ENCODE measurements around the gene NID1. TPM values are rescaled to one million over a fixed set of nuclear protein-coding genes. Genes with fewer than 3 reads are reported as not detected.
A peak's percentile ranks its signal among the peaks of the same experiment; 100 is the strongest.

NID1 gene
- total and polyA plus RNA-seq, 11 donors = 19.4 to 157 (median 61.7) TPM

DNA sequence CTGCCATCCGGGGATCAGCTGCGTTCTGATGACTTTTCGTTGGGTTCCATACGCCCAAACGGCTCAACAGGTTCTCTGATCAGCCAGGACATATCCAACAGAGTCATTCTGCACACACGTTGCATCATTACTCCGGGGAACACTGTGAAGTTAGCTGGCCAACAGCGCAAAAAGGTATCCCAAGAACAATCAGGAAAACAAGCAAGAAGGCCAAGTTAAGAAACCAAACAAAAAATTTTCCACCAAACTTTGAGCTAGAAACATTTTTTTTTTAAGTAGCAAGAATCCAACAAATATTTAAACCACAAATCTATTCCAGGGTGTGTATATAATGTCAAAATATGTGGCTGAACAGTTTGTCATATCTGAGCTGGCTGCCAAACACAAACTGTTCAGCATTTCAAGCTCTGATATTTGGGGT lies 29.2 kb downstream of the NID1 start:
- Histone ChIP-seq H3K36me3 (peaks cover 0 to 80% (median 49%) of the 10 kb centered on the region in 9 donors), H3K27me3 (no peaks in the 10 kb centered on the region), H3K27ac (peak overlapping the region in 6 of 12 donors; percentile 10 to 62 (median 41)), H3K4me3 (no peak overlapping the region), H3K9me3 (no peaks in the 10 kb centered on the region), H3K4me1 (peaks cover 0 to 24% (median 11%) of the 10 kb centered on the region in 12 donors)
- peak in 2 of 4 donors; percentile 49 to 56 for ATAC-seq
- intact Hi-C loops (cut with DNase I) = no loop called here
- 73 to 84% (median 82%) methylated on average over 8 of the region's 8 CpGs for WGBS, 4 donors
- TF ChIP-seq, protein P1, sequence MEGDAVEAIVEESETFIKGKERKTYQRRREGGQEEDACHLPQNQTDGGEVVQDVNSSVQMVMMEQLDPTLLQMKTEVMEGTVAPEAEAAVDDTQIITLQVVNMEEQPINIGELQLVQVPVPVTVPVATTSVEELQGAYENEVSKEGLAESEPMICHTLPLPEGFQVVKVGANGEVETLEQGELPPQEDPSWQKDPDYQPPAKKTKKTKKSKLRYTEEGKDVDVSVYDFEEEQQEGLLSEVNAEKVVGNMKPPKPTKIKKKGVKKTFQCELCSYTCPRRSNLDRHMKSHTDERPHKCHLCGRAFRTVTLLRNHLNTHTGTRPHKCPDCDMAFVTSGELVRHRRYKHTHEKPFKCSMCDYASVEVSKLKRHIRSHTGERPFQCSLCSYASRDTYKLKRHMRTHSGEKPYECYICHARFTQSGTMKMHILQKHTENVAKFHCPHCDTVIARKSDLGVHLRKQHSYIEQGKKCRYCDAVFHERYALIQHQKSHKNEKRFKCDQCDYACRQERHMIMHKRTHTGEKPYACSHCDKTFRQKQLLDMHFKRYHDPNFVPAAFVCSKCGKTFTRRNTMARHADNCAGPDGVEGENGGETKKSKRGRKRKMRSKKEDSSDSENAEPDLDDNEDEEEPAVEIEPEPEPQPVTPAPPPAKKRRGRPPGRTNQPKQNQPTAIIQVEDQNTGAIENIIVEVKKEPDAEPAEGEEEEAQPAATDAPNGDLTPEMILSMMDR (IDR thresholded peaks at IDR 0.05) = no peak
- TF ChIP-seq POLR2A (IDR thresholded peaks at IDR 0.05) = no peak
- no peak for DNase-seq

DNA sequence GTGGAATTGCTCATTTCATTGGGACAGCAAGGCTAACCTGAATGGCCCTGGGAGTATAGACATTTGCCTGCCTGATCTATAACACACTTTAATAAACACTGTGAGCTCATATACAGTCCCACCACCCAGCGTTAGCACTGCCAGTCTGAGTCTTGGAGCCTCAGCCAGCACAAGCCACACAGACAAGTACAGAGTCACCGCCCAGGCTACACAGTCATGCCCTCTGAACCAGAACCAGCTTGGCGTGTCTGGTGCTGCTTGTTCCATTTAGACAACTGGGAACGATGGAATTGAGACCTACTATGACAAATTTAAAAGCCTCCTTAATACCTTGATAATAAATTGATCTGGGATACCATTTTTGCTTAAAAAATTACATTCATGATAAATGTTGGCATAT lies 31.6 kb downstream of the NID1 start:
- H3K27me3 ChIP-seq = no peaks in the 10 kb centered on the region
- ATAC-seq (no peak), DNase-seq (no peak)
- no peak overlapping the region for H3K4me3 ChIP-seq
- TF ChIP-seq, protein P1 (IDR thresholded peaks at IDR 0.05) = no peak
- TF ChIP-seq POLR2A (IDR thresholded peaks at IDR 0.05) = no peak
- intact Hi-C loops (cut with DNase I) = no loop called here
- peaks cover 0 to 6% (median 0%) of the 10 kb centered on the region in 12 donors for H3K4me1 ChIP-seq
- no peak overlapping the region for H3K27ac ChIP-seq
- peaks cover 0 to 95% (median 73%) of the 10 kb centered on the region in 9 donors for H3K36me3 ChIP-seq
- 87 to 97% (median 95%) methylated on average over 4 of the region's 4 CpGs for WGBS, 4 donors
- H3K9me3 ChIP-seq = no peaks in the 10 kb centered on the region

DNA sequence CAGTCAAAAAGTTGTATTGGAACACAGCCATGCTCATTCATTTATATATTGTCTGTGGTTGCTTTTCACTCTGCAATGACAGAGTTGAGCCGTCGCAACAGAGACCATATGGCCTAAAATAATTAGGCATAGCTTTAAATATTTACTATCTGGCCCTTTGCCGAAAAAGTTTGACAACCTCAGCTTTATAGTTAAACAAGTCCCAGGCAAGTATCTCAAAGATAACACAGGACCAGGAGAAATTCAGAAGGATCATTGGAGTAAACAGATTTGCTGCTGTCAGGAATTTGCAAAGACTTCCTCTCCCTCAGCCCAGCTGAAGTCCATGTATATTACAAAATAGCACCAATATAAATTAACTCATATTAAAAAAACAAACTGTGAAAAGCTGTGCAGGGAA lies 34.4 kb downstream of the NID1 start:
- no peak for ATAC-seq
- peak overlapping the region in 1 of 12 donors; percentile 36 for H3K27ac ChIP-seq
- intact Hi-C loops (cut with DNase I) = no loop called here

DNA sequence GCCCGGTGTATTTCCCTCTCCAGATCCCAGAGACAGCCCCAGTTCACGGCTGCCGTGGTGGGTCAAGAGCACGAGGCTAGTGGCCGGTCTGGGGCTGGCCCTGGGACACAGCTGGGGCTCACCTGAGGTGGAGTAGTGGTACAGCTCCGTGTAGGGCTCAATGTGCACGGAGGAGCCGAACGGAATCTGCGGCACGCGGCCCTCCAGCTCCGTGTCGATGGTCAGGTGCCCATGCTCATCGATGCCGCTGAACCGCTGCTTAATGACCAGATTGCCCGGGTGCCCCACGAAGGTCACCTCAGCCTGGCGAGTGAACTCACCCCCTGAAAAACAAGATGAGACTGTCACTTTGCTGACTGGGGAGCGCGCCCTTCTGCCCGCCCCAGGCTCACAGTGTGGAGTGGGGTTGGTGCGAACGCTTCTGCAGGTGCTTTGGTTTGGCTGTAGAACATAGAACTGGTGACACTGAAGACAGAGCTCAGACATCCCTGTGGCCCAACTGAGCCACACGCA lies 35.4 kb downstream of the NID1 start:
- Histone ChIP-seq H3K27ac (no peak overlapping the region), H3K4me3 (no peak overlapping the region), H3K9me3 (no peaks in the 10 kb centered on the region), H3K27me3 (no peaks in the 10 kb centered on the region), H3K4me1 (peaks cover 0 to 6% (median 0%) of the 10 kb centered on the region in 12 donors), H3K36me3 (peaks cover 0 to 100% (median 84%) of the 10 kb centered on the region in 9 donors)
- intact Hi-C loops (cut with DNase I) = no loop called here
- TF ChIP-seq POLR2A (IDR thresholded peaks at IDR 0.05) = no peak
- TF ChIP-seq, protein P1 (IDR thresholded peaks at IDR 0.05) = no peak
- ATAC-seq = peak in 1 of 4 donors; percentile 23
- 91 to 96% (median 93%) methylated on average over 24 to 26 of the region's 26 CpGs for WGBS, 4 donors
- DNase-seq = no peak

More for the DNA sequence above, 34.4 kb downstream of the NID1 start:
- TF ChIP-seq POLR2A (IDR thresholded peaks at IDR 0.05) = no peak
- TF ChIP-seq, protein P1 (IDR thresholded peaks at IDR 0.05) = no peak
- Histone ChIP-seq H3K36me3 (peaks cover 0 to 95% (median 76%) of the 10 kb centered on the region in 9 donors), H3K9me3 (no peaks in the 10 kb centered on the region), H3K27me3 (no peaks in the 10 kb centered on the region), H3K4me1 (peaks cover 0 to 6% (median 0%) of the 10 kb centered on the region in 12 donors), H3K4me3 (no peak overlapping the region)
- DNase-seq = no peak
- WGBS, 4 donors = 63 to 76% (median 68%) methylated on average over 3 of the region's 3 CpGs

All from heart left ventricle (tissue), 16 donors.